Spinal cord (tissue), 10 donors: ENCODE measurements around the gene CALY. TPM values are rescaled to one million over a fixed set of nuclear protein-coding genes. Genes with fewer than 3 reads are reported as not detected.
A peak's percentile ranks its signal among the peaks of the same experiment; 100 is the strongest.

Experiments used
- DNase-seq, 6 donors: peaks; one replicate each; pipeline versions ENCODE4 v3.0.0 to v3.0.0-alpha.2; 2013 to 2015; ENCODE audit warnings: low spot score in 6 of 6, low read depth in 4 of 6
- H3K27ac ChIP-seq: one replicate; pipeline ENCODE4 v1.5.1; 2013; ENCODE audit warnings: low read depth, low read length, control low read depth
- H3K27me3 ChIP-seq: one replicate; pipeline ENCODE4 v1.6.1; 2013; ENCODE audit warnings: low read length; ENCODE audit not compliant: control insufficient read depth, insufficient read depth
- H3K36me3 ChIP-seq: one replicate; pipeline ENCODE4 v1.6.1; 2013; ENCODE audit warnings: low read length; ENCODE audit not compliant: control insufficient read depth, insufficient read depth
- H3K4me1 ChIP-seq: one replicate; pipeline ENCODE4 v1.6.1; 2013; ENCODE audit warnings: low read length; ENCODE audit not compliant: control insufficient read depth, insufficient read depth
- H3K4me3 ChIP-seq: one replicate; pipeline ENCODE4 v1.5.1; 2013; ENCODE audit warnings: low read depth, low read length, control low read depth
- H3K9me3 ChIP-seq: one replicate; pipeline ENCODE4 v1.6.1; 2013; ENCODE audit warnings: low read length; ENCODE audit not compliant: control insufficient read depth, insufficient read depth
- WGBS: methylation state at CpG from one replicate; pipeline ENCODE4 v1.1.5; 2013; ENCODE audit warnings: missing lambda C conversion rate; ENCODE audit not compliant: insufficient coverage; 5-methylcytosine and 5-hydroxymethylcytosine counted together
- polyA plus RNA-seq, 2 donors: library from polyadenylated mRNA; unstranded; fragments of 120-200 nt; gene quantifications; one replicate each; pipeline ENCODE4 v1.2.1, GENCODE V29; 2013; ENCODE audit not compliant: insufficient read length in 2 of 2
- total RNA-seq, 2 donors: library from RNA; depleted of rRNA in 1 of 2; stranded (reverse); fragments of 120-200 nt in 1 of 2; fragments of >200 nt in 1 of 2; gene quantifications; one replicate each; pipeline versions ENCODE4 v1.2.3 to v1.2.4, GENCODE V29; 2013 to 2014
- donor health status: healthy.

Gene CALY
- total and polyA plus RNA-seq, 4 donors: 15.9 to 251 (median 127) TPM

DNA sequence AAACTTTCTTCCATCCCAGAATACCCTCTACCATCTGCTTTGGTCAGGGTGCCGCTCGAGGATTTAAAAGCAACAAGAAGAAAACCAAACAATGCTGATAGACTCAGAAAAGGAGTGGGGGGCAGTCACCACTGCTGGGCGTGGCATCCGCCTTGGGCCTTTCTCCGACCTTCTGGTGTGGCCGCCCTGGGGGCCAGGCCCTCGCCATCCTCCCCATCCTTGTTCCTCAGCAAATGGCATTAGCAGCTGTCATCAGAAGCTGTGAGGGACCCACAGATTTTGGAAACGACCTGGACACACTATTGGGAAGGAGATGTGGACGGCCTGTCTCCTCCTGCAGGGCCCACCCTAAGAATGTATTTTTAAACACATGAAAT, 23.9 kb downstream of the CALY start:
- no peak for DNase-seq
- peaks cover 25% of the 10 kb centered on the region for H3K4me1 ChIP-seq

DNA sequence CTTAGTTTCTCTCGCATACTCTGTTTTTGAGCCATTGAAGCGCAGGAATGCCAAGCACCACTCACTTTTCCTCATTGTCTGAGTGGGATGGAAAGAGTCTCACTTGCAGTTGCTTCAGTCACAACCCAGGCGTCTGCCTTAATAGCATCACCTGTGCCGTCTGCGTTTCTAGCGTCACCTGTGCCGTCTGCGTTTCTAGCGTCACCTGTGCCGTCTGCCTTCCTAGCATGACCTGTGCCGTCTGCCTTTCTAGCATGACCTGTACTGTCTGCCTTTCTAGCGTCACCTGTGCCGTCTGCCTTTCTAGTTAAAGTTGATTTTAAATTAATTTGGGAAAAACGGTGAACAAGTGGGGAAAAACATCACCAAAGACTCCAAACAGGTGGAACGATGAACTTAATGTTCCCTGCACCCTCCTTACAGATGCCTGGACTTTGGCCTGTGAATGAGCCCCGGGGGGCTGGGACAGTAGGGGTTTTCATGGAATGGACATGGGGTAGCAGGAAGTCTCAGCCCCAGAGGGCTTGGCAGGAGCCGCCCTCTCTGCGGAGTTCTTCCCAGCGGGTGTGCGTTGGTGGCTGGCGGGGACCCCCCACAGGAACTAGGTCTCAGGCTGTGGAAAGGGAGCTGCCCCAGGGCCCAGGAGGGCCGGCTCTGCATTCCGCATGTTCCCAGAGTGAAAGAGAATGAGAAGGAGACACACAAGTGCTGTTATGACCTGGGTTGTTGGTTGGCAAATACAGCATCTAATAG, 24.5 kb downstream of the CALY start:
- H3K27ac ChIP-seq: no peak overlapping the region
- WGBS: 89% methylated on average over 10 of the region's 23 CpGs
- no peaks in the 10 kb centered on the region for H3K27me3 ChIP-seq
- no peak overlapping the region for H3K4me3 ChIP-seq
- peaks cover 45% of the 10 kb centered on the region for H3K36me3 ChIP-seq
- H3K4me1 ChIP-seq: peaks cover 31% of the 10 kb centered on the region
- H3K9me3 ChIP-seq: no peaks in the 10 kb centered on the region
- DNase-seq: no peak

More for the DNA sequence above, 23.9 kb downstream of the CALY start:
- Histone ChIP-seq H3K9me3 (no peaks in the 10 kb centered on the region), H3K4me3 (no peak overlapping the region), H3K27me3 (no peaks in the 10 kb centered on the region), H3K36me3 (peaks cover 45% of the 10 kb centered on the region), H3K27ac (no peak overlapping the region)
- 95% methylated on average over 4 of the region's 9 CpGs for WGBS

DNA sequence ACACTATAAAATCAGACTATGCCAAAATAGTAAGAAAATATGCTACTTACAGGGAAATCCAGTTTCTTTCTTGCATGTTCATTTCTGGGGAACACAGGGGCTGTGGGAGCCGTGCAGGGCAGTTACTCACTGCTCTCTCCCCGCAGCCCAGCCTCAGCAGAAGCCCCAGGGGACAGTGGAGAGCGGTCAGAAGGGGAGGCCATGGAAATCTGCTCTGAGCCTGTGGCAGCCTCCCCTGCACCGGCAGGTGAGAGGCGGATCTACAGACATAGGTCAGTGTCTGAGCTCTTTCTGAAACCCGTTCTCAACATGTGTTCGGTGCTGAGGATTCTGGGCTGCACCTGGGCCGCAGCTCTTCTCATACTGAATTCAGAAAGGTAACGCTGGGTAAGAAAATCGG, 25.1 kb downstream of the CALY start:
- no peaks in the 10 kb centered on the region for H3K9me3 ChIP-seq
- DNase-seq: no peak
- no peak overlapping the region for H3K27ac ChIP-seq
- H3K4me1 ChIP-seq: peaks cover 36% of the 10 kb centered on the region
- WGBS: 94% methylated on average over 10 of the region's 10 CpGs
- peaks cover 48% of the 10 kb centered on the region for H3K36me3 ChIP-seq
- no peaks in the 10 kb centered on the region for H3K27me3 ChIP-seq
- H3K4me3 ChIP-seq: no peak overlapping the region

DNA sequence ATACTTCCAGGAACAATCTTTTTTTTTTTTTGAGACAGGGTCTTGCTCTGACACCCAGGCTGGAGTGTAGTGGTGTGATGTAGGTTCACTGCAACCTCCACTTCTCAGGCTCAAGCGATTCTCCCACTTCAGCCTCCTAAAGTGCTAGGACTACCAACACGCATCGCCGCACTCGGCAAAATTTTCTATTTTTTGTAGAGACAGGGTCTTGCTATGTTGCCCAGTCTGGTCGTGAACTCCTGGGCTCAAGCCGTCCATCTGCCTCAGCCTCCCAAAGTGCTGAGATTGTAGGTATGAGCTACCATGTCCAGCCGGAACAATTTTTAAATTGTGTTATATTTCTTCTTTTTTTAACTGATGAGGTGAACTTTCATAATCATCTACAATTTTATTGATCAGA, 25.9 kb downstream of the CALY start:
- WGBS: 98% methylated on average over 6 of the region's 8 CpGs
- no peak overlapping the region for H3K4me3 ChIP-seq
- H3K9me3 ChIP-seq: no peaks in the 10 kb centered on the region
- no peaks in the 10 kb centered on the region for H3K27me3 ChIP-seq
- H3K4me1 ChIP-seq: peaks cover 36% of the 10 kb centered on the region
- no peak for DNase-seq
- H3K36me3 ChIP-seq: peaks cover 45% of the 10 kb centered on the region
- H3K27ac ChIP-seq: no peak overlapping the region

DNA sequence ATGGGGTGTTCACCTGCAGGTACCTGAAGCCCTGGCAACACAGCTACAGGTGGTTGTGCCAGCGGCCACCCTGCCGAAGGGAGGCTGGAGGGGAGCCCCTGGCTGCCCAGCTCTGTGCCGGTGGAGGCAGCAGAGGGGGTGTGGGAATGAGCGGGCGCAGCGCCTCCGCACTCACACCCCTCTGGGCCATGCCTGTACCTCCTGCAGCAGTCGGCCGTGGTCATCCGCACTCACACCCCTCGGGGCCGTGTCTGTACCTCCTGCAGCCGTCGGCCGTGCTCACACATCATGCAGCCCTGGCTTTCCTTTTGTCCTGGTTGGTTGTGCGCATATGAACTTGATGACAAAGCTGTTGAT, 26.3 kb downstream of the CALY start:
- Histone ChIP-seq H3K36me3 (peaks cover 48% of the 10 kb centered on the region), H3K4me1 (peaks cover 36% of the 10 kb centered on the region), H3K27ac (no peak overlapping the region), H3K9me3 (no peaks in the 10 kb centered on the region), H3K4me3 (no peak overlapping the region), H3K27me3 (no peaks in the 10 kb centered on the region)
- DNase-seq: no peak
- 96% methylated on average over 15 of the region's 16 CpGs for WGBS

DNA sequence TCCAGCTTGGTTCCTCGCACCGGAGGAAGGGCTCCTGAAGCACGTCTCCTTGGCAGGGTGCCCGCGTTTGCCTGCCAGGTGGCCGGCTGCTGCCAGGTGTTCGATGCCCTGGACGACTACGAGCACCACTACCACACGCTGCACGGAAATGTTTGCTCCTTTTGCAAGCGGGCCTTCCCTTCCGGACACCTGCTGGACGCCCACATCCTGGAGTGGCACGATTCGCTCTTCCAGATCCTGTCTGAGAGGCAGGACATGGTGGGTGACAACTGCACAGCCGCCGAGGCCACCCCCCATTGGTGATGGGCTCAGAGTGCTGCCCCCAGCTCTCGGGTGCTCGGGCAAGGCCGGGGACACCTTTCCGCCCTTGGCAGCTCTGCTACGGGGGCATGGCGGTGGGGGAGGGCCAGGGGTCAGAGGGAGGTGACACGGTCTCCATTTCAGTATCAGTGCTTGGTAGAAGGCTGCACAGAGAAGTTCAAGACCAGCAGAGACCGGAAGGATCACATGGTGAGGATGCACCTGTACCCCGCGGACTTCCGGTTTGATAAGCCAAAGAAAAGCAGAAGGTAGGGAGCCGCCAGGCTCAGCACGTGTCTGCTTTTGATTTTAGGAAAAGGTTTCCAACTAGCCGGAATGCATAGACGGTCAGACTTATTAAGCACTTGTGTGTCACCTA, 26.8 kb downstream of the CALY start:
- 94% methylated on average over 33 of the region's 33 CpGs for WGBS
- no peak overlapping the region for H3K4me3 ChIP-seq
- peaks cover 46% of the 10 kb centered on the region for H3K36me3 ChIP-seq
- H3K27ac ChIP-seq: no peak overlapping the region
- H3K27me3 ChIP-seq: no peaks in the 10 kb centered on the region
- DNase-seq: no peak
- H3K4me1 ChIP-seq: peaks cover 33% of the 10 kb centered on the region
- H3K9me3 ChIP-seq: no peaks in the 10 kb centered on the region

DNA sequence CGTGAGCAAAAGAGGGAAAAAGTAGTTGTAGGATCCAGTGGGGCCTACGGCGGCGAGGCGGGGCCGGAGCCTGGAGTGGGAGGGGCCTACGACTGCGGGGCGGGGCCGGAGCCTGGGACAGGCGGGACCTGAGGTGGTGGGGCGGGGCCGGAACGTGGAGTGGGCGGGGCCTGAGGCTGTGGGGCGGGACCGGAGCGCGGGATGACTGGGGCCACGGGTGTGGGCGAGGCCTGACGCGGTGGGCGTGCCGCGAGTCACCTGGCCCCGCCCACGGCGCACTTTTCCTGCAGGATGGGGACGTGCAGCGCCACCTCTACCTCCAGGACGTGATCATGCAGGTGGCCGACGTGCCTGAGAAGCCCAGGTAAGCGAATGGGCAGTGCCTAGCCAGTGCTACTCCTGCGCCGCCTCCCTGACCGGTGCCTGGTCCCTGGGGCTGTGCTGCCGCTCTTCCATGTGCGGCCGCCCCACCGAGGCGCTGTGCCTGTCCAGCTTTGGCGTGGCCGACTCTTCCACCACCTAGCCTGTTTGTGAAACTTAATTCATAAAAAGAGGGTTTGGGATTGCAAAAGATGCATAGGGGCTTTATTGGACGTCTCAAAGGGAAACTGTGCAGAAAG, 27.5 kb downstream of the CALY start:
- no peaks in the 10 kb centered on the region for H3K9me3 ChIP-seq
- DNase-seq: peak in 3 of 6 donors; percentile 76 to 95 (median 93)
- H3K27me3 ChIP-seq: no peaks in the 10 kb centered on the region
- H3K4me1 ChIP-seq: peaks cover 29% of the 10 kb centered on the region
- WGBS: 15% methylated on average over 39 of the region's 46 CpGs
- peak overlapping the region; percentile 79 for H3K27ac ChIP-seq
- H3K4me3 ChIP-seq: peak overlapping the region; percentile 50
- peaks cover 42% of the 10 kb centered on the region for H3K36me3 ChIP-seq

DNA sequence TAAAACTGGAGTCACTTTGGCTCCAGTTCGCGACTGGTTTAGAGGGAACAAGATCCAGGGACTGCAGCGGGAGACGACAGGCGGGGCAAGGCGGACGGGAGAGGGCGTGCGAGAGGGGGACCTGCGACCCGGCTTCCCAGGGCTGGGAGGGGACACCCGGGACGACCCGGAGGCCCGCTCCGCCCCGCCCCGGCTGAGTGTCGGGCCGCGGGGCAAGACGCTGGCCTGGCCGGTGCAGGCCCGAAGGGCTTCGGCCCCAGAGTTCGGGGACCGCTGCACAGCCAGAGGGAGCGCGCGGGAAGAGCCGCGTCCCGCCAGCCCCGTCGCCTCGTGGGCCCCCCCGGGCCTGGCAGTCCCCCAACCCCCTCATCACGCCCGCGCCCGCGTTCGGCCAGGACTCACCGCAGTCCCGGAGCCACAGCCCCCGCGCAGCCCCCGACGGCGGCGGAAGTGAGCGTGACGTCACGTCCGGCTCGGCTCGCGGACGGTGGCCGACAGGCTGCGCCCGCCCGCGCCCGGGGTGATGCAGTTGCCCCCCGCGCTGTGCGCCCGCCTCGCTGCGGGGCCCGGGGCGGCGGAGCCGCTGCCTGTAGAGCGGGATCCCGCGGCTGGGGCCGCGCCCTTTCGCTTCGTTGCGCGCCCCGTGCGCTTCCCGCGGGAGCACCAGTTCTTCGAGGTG, 28.1 kb downstream of the CALY start, which contains the start of the genes TUBGCP2 and ZNF511:
Gene TUBGCP2 (minus strand): TSS at position 452 of the 679 bp plus-strand sequence. CDS start 5,931 bp downstream, outside the sequence.
Gene ZNF511 (plus strand): TSS at position 494 of the 679 bp plus-strand sequence. CDS start 30 bp downstream, at position 524.
- Histone ChIP-seq H3K9me3 (no peaks in the 10 kb centered on the region), H3K36me3 (peaks cover 49% of the 10 kb centered on the region), H3K4me1 (peaks cover 25% of the 10 kb centered on the region), H3K27ac (peak within 1 kb of the TSS; percentile 79), H3K27me3 (no peaks in the 10 kb centered on the region), H3K4me3 (peak within 1 kb of the TSS; percentile 74)
- under 1% methylated on average over 89 of the region's 89 CpGs for WGBS
- peak in 5 of 6 donors; percentile 74 to 95 (median 79) for DNase-seq

DNA sequence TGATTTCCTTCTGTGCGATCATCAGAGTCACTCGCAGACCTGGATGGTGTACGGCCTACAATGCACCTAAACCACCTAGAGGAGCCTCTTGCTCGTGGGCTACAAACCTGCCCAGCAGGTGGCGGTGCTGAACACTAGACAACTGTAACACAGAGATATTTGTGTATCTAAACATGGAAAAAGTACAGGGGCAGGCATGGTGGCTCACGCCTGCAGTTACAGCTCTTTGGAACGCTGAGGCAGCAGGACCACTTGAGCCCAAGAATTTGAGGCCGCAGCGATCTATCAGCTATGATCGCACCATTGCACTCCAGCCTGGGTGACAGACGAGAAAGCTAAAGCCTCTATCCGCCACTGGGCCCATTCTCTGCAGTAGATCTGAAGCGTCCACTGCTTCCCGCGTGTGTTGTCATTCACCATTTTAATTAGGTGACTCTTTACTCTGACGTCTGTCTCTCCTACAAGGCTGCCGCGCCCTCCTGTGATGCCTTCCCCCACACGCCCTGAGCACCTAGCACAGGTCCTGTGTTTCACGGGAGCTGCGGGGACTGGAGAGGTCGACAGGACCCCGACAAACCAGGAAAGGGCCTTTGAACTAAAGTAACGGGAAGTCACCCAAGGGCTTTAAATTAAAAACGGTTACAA, 28.8 kb downstream of the CALY start:
- H3K9me3 ChIP-seq: no peaks in the 10 kb centered on the region
- peaks cover 51% of the 10 kb centered on the region for H3K36me3 ChIP-seq
- no peaks in the 10 kb centered on the region for H3K27me3 ChIP-seq
- H3K4me3 ChIP-seq: peak overlapping the region; percentile 74
- H3K4me1 ChIP-seq: peaks cover 25% of the 10 kb centered on the region
- 12% methylated on average over 23 of the region's 25 CpGs for WGBS
- H3K27ac ChIP-seq: peak overlapping the region; percentile 67
- DNase-seq: peak in 2 of 6 donors; percentile 55 to 79
